ENCODE results near the gene CHCHD1.

GRCh38 chr10:73790886-73791625 is 9.2 kb downstream of the CHCHD1 start:
- no peak for TF ChIP-seq CTCF (IDR thresholded peaks at IDR 0.05)
- no peak for TF ChIP-seq ZFX (IDR thresholded peaks at IDR 0.05; ENCODE audit: borderline replicate concordance)
